ENCODE results near the gene TMC7.

TMC7 gene

GRCh38 chr16:19112099-19112407 lies 128.3 kb downstream of the TMC7 start:
- DNase-seq (ENCODE audit: low read depth in 4 of 4, low spot score in 1 of 4) = no peak
